ES-I3 (cell line): ENCODE data around the gene SATB2.

ENCODE experiments used
- H3K36me3 ChIP-seq: 2 replicates; pipeline ENCODE4 v1.6.1; 2013; ENCODE audit warnings: mild to moderate bottlenecking, low read length, control low read depth, moderate library complexity; ENCODE audit not compliant: insufficient read depth
- H3K4me1 ChIP-seq: 2 replicates; pipeline ENCODE4 v1.6.1; 2013; ENCODE audit warnings: mild to moderate bottlenecking, control low read depth, low read length; ENCODE audit not compliant: insufficient read depth
- H3K9ac ChIP-seq: 2 replicates; pipeline ENCODE4 v1.6.1; 2013; ENCODE audit warnings: low read depth, mild to moderate bottlenecking, low read length, moderate library complexity
- H3K9me3 ChIP-seq: 2 replicates; pipeline ENCODE4 v1.6.1; 2013; ENCODE audit warnings: mild to moderate bottlenecking, low read length, moderate library complexity; ENCODE audit not compliant: control insufficient read depth, insufficient read depth

SATB2 gene

GRCh38 chr2:199457147-199458008 is at the start of gene SATB2:
TSS of gene SATB2 (minus strand) at chr2:199457939. CDS start at chr2:199456037, 1,902 bp downstream.
- Histone ChIP-seq H3K9me3 (no peaks in the 10 kb centered on the region), H3K9ac (peak within 1 kb of the TSS; percentile 88), H3K36me3 (no peaks in the 10 kb centered on the region), H3K4me1 (peaks cover 9% of the 10 kb centered on the region; the same call in 1 of the 2 replicates)

GRCh38 chr2:199505755-199506403 is 48.1 kb upstream of the SATB2 start:
- Histone ChIP-seq H3K36me3 (no peaks in the 10 kb centered on the region), H3K9me3 (no peaks in the 10 kb centered on the region), H3K9ac (no peak overlapping the region), H3K4me1 (no peaks in the 10 kb centered on the region)

- no peaks in the 10 kb centered on the region for H3K4me1 ChIP-seq
- no peaks in the 10 kb centered on the region for H3K9me3 ChIP-seq
- no peak overlapping the region for H3K9ac ChIP-seq
- H3K36me3 ChIP-seq, result no peaks in the 10 kb centered on the region
Measured at GRCh38 chr2:199503148-199503547, 45.4 kb upstream of the SATB2 start.

- Histone ChIP-seq H3K9ac (no peak overlapping the region), H3K4me1 (no peaks in the 10 kb centered on the region), H3K36me3 (no peaks in the 10 kb centered on the region), H3K9me3 (no peaks in the 10 kb centered on the region)
Measured at GRCh38 chr2:199499005-199499404, 41.3 kb upstream of the SATB2 start.

- Histone ChIP-seq H3K9ac (no peak overlapping the region), H3K9me3 (no peaks in the 10 kb centered on the region), H3K36me3 (no peaks in the 10 kb centered on the region), H3K4me1 (no peaks in the 10 kb centered on the region)
Measured at GRCh38 chr2:199495147-199495546, 37.4 kb upstream of the SATB2 start.

GRCh38 chr2:199490049-199490448 is 32.3 kb upstream of the SATB2 start:
- Histone ChIP-seq H3K9ac (no peak overlapping the region), H3K36me3 (no peaks in the 10 kb centered on the region), H3K4me1 (no peaks in the 10 kb centered on the region), H3K9me3 (no peaks in the 10 kb centered on the region)

- Histone ChIP-seq H3K36me3 (no peaks in the 10 kb centered on the region), H3K4me1 (no peaks in the 10 kb centered on the region)
Measured at GRCh38 chr2:199488772-199489400, 31.1 kb upstream of the SATB2 start.

GRCh38 chr2:199485732-199486335 is 28.1 kb upstream of the SATB2 start:
- H3K36me3 ChIP-seq, result no peaks in the 10 kb centered on the region
- H3K9ac ChIP-seq, result no peak overlapping the region
- no peaks in the 10 kb centered on the region for H3K9me3 ChIP-seq
- H3K4me1 ChIP-seq, result no peaks in the 10 kb centered on the region

More at GRCh38 chr2:199488772-199489400, 31.1 kb upstream of the SATB2 start:
- H3K9ac ChIP-seq, result no peak overlapping the region
- H3K9me3 ChIP-seq, result no peaks in the 10 kb centered on the region

- H3K4me1 ChIP-seq, result no peaks in the 10 kb centered on the region
- H3K36me3 ChIP-seq, result no peaks in the 10 kb centered on the region
- no peaks in the 10 kb centered on the region for H3K9me3 ChIP-seq
Measured at GRCh38 chr2:199484927-199485326, 27.2 kb upstream of the SATB2 start.

GRCh38 chr2:199480966-199481365 is 23.2 kb upstream of the SATB2 start:
- Histone ChIP-seq H3K9me3 (no peaks in the 10 kb centered on the region), H3K36me3 (no peaks in the 10 kb centered on the region), H3K9ac (no peak overlapping the region), H3K4me1 (no peaks in the 10 kb centered on the region)

More at GRCh38 chr2:199484927-199485326, 27.2 kb upstream of the SATB2 start:
- H3K9ac ChIP-seq, result no peak overlapping the region

GRCh38 chr2:199477277-199477834 is 19.6 kb upstream of the SATB2 start:
- Histone ChIP-seq H3K4me1 (no peaks in the 10 kb centered on the region), H3K9ac (no peak overlapping the region), H3K9me3 (no peaks in the 10 kb centered on the region), H3K36me3 (no peaks in the 10 kb centered on the region)

GRCh38 chr2:199471443-199472057 is 13.8 kb upstream of the SATB2 start:
- H3K9ac ChIP-seq, result peak overlapping the region; percentile 44; the same call in 1 of the 2 replicates

GRCh38 chr2:199470672-199471442 is 13.1 kb upstream of the SATB2 start:
- peaks cover 3% of the 10 kb centered on the region for H3K4me1 ChIP-seq
- peak overlapping the region; percentile 44; the same call in 1 of the 2 replicates for H3K9ac ChIP-seq
- H3K9me3 ChIP-seq, result no peaks in the 10 kb centered on the region

More at GRCh38 chr2:199471443-199472057, 13.8 kb upstream of the SATB2 start:
- no peaks in the 10 kb centered on the region for H3K36me3 ChIP-seq
- peaks cover 3% of the 10 kb centered on the region for H3K4me1 ChIP-seq
- H3K9me3 ChIP-seq, result no peaks in the 10 kb centered on the region

More at GRCh38 chr2:199470672-199471442, 13.1 kb upstream of the SATB2 start:
- H3K36me3 ChIP-seq, result no peaks in the 10 kb centered on the region
